ENCODE data around the gene SELENOF. TPM values are rescaled to one million over a fixed set of nuclear protein-coding genes. Genes with fewer than 3 reads are reported as not detected.

SELENOF gene
- total RNA-seq, 2 experiments from 2014 or later, result 137 to 138 TPM

Other genes starting within 250 kb of the SELENOF start
- 10 to 100 TPM; 62.4 to 71.0 TPM for gene SH3GLB1, start 209.6 kb downstream of the SELENOF start, total RNA-seq
- gene HS2ST1, start 509 bp upstream of the SELENOF start, total RNA-seq, result 10 to 100 TPM; 16.8 to 18.6 TPM